Caco-2 (cell line): ENCODE results near the gene CLEC2L. TPM values are rescaled to one million over a fixed set of nuclear protein-coding genes. Genes with fewer than 3 reads are reported as not detected.

ENCODE experiments used
- BruUV-seq: library from RNA; stranded (reverse); fragments of 400-500 nt; replicated peaks from 2 replicates; lab custom pipeline; 2021; lab: Mats Ljungman, UMichigan
- CTCF ChIA-PET: fragments of 300-600 bp; sonication (Branson Sonifier 250); formaldehyde crosslinking; loops from one replicate; lab custom pipeline; 2022; ENCODE audit warnings: antibody characterized with exemption; lab: Charles Lee
- POLR2A ChIA-PET: fragments of 300-600 bp; sonication (Branson Sonifier 250); formaldehyde crosslinking; loops from one replicate; lab custom pipeline; 2022; ENCODE audit warnings: antibody characterized with exemption; lab: Charles Lee
- DNase-seq, 2 experiments: peaks; one replicate each; pipeline versions ENCODE4 v3.0.0 to v3.0.0-alpha.2; 2020 to 2022
- H3K27me3 ChIP-seq: replicated peaks from 2 replicates; pipeline ENCODE4 v1.6.0; 2011; ENCODE audit warnings: low read length; ENCODE audit not compliant: control insufficient read depth, insufficient read depth
- H3K36me3 ChIP-seq: 2 replicates; pipeline ENCODE4 v1.5.1; 2011; ENCODE audit warnings: low read length; ENCODE audit not compliant: control insufficient read depth, insufficient read depth
- H3K4me1 ChIP-seq: fragments of 250-450 bp; sonication (Bioruptor Pico); 2 replicates; pipeline ENCODE4 v1.5.1; 2020; ENCODE audit warnings: mild to moderate bottlenecking
- H3K4me3 ChIP-seq: 2 replicates; pipeline ENCODE4 v1.5.1; 2011; ENCODE audit warnings: low read depth, mild to moderate bottlenecking, control low read depth, low read length
- H3K9me3 ChIP-seq: fragments of 250-450 bp; sonication (Bioruptor Pico); 2 replicates; pipeline ENCODE4 v1.5.1; 2020; ENCODE audit warnings: mild to moderate bottlenecking, moderate library complexity
- H3K27ac Mint-ChIP-seq: one replicate; pipeline ENCODE4 v1.8.0; 2022; ENCODE audit warnings: mixed read lengths; ENCODE audit not compliant: unreplicated experiment
- H3K27me3 Mint-ChIP-seq: one replicate; pipeline ENCODE4 v1.8.0; 2022; ENCODE audit warnings: mixed read lengths; ENCODE audit not compliant: insufficient read depth, unreplicated experiment
- H3K36me3 Mint-ChIP-seq: one replicate; pipeline ENCODE4 v1.8.0; 2022; ENCODE audit warnings: mild to moderate bottlenecking, mixed read lengths; ENCODE audit not compliant: insufficient read depth, unreplicated experiment
- H3K4me1 Mint-ChIP-seq: one replicate; pipeline ENCODE4 v1.8.0; 2022; ENCODE audit warnings: low read depth, mixed read lengths; ENCODE audit not compliant: unreplicated experiment
- H3K4me3 Mint-ChIP-seq: one replicate; pipeline ENCODE4 v1.8.0; 2022; ENCODE audit warnings: mild to moderate bottlenecking, moderate library complexity, mixed read lengths; ENCODE audit not compliant: unreplicated experiment
- H3K9me3 Mint-ChIP-seq: one replicate; pipeline ENCODE4 v1.8.0; 2022; ENCODE audit warnings: mixed read lengths; ENCODE audit not compliant: unreplicated experiment
- CTCF ChIP-seq, 2 experiments: fragments of 200-600 bp in 1 of 2; IDR thresholded peaks; 1 replicate in 1 of 2; 2 replicates in 1 of 2; pipeline versions ENCODE4 v1.5.1 to v1.8.0; 2011 to 2022; ENCODE audit warnings: antibody characterized with exemption in 1 of 2, control low read depth in 1 of 2, inconsistent platforms in 1 of 2, low read depth in 1 of 2, low read length in 1 of 2, mild to moderate bottlenecking in 1 of 2, moderate library complexity in 1 of 2; ENCODE audit not compliant: insufficient read depth in 1 of 2, severe bottlenecking in 1 of 2, unreplicated experiment in 1 of 2
- intact Hi-C: fragments of 100-400 bp; cut with micrococcal nuclease; formaldehyde crosslinking; loops from one replicate; pipeline ENCODE4 v1.10.0; 2022; ENCODE audit not compliant: unreplicated experiment
- total RNA-seq: library from RNA; stranded (reverse); gene quantifications from 2 replicates; pipeline ENCODE4 v1.2.3, GENCODE V29; 2022

Gene CLEC2L
- total RNA-seq, 1 experiment from 2014 or later, result not detected

GRCh38 chr7:139523968-139524815 is 707 bp downstream of the CLEC2L start:
- no peak overlapping the region for H3K27ac Mint-ChIP-seq
- BruUV-seq, result no TSS peak
- H3K9me3 Mint-ChIP-seq, result peaks cover 12% of the 10 kb centered on the region
- no peak for TF ChIP-seq CTCF (IDR thresholded peaks at IDR 0.05; ENCODE audit: insufficient read depth in 1 of 2, low read depth in 1 of 2, low read length in 1 of 2, severe bottlenecking in 1 of 2, unreplicated experiment in 1 of 2)
- no peaks in the 10 kb centered on the region for H3K36me3 Mint-ChIP-seq
- no peaks in the 10 kb centered on the region for H3K4me1 ChIP-seq
- ChIA-PET POLR2A (no interaction called here), CTCF (no interaction called here)
- no peaks in the 10 kb centered on the region for H3K36me3 ChIP-seq
- peaks cover 7% of the 10 kb centered on the region; the same call in 1 of the 2 replicates for H3K9me3 ChIP-seq
- intact Hi-C loops, result no loop called here
- H3K27me3 Mint-ChIP-seq, result peaks cover 9% of the 10 kb centered on the region
- no peaks in the 10 kb centered on the region for H3K27me3 ChIP-seq
- no peak overlapping the region for H3K4me3 ChIP-seq
- no peaks in the 10 kb centered on the region for H3K4me1 Mint-ChIP-seq
- DNase-seq, result no peak
- H3K4me3 Mint-ChIP-seq, result peak overlapping the region; percentile 33

- Histone ChIP-seq H3K36me3 (no peaks in the 10 kb centered on the region), H3K4me1 (no peaks in the 10 kb centered on the region), H3K9me3 (peaks cover 11% of the 10 kb centered on the region; the same call in 1 of the 2 replicates), H3K27me3 (no peaks in the 10 kb centered on the region), H3K4me3 (no peak overlapping the region)
- intact Hi-C loops, result no loop called here
- H3K9me3 Mint-ChIP-seq, result peaks cover 12% of the 10 kb centered on the region
- no peaks in the 10 kb centered on the region for H3K36me3 Mint-ChIP-seq
- BruUV-seq, result no TSS peak
- H3K4me1 Mint-ChIP-seq, result no peaks in the 10 kb centered on the region
- H3K4me3 Mint-ChIP-seq, result no peak overlapping the region
- DNase-seq, result no peak
- H3K27ac Mint-ChIP-seq, result no peak overlapping the region
- no peak for TF ChIP-seq CTCF (IDR thresholded peaks at IDR 0.05; ENCODE audit: insufficient read depth in 1 of 2, low read depth in 1 of 2, low read length in 1 of 2, severe bottlenecking in 1 of 2, unreplicated experiment in 1 of 2)
- ChIA-PET POLR2A (no interaction called here), CTCF (no interaction called here)
- peaks cover 9% of the 10 kb centered on the region for H3K27me3 Mint-ChIP-seq
These were observed 1.8 kb downstream of the CLEC2L start for GRCh38 chr7:139525239-139525638.

GRCh38 chr7:139525750-139526149 is 2.3 kb downstream of the CLEC2L start:
- peaks cover 9% of the 10 kb centered on the region for H3K27me3 Mint-ChIP-seq
- no peaks in the 10 kb centered on the region for H3K4me1 Mint-ChIP-seq
- CTCF ChIA-PET, result no interaction called here

More at GRCh38 chr7:139525750-139526149, 2.3 kb downstream of the CLEC2L start:
- DNase-seq, result no peak
- no peak overlapping the region for H3K27ac Mint-ChIP-seq
- H3K4me1 ChIP-seq, result no peaks in the 10 kb centered on the region
- H3K36me3 ChIP-seq, result no peaks in the 10 kb centered on the region
- POLR2A ChIA-PET, result no interaction called here
- intact Hi-C loops, result no loop called here
- H3K4me3 Mint-ChIP-seq, result no peak overlapping the region
- peaks cover 11% of the 10 kb centered on the region; the same call in 1 of the 2 replicates for H3K9me3 ChIP-seq
- no peak overlapping the region for H3K4me3 ChIP-seq
- BruUV-seq, result no TSS peak
- H3K36me3 Mint-ChIP-seq, result no peaks in the 10 kb centered on the region
- no peak for TF ChIP-seq CTCF (IDR thresholded peaks at IDR 0.05; ENCODE audit: insufficient read depth in 1 of 2, low read depth in 1 of 2, low read length in 1 of 2, severe bottlenecking in 1 of 2, unreplicated experiment in 1 of 2)
- peaks cover 12% of the 10 kb centered on the region for H3K9me3 Mint-ChIP-seq
- H3K27me3 ChIP-seq, result no peaks in the 10 kb centered on the region
